GM12865 (cell line): ENCODE measurements around the gene MEN1.

Experiments
- DNase-seq: peaks from one replicate; pipeline ENCODE4 v3.0.0; 2010; ENCODE audit warnings: low read depth
- H3K4me3 ChIP-seq: 2 replicates; pipeline ENCODE4 v1.5.1; 2011; ENCODE audit warnings: mild to moderate bottlenecking, low read depth, low read length, control low read depth
- TF ChIP-seq, protein P1 (sequence below): IDR thresholded peaks from 2 replicates; pipeline ENCODE4 v1.5.1; 2011; ENCODE audit warnings: low read length, control low read depth, low read depth, inconsistent platforms; ENCODE audit not compliant: insufficient read depth; ENCODE audit errors: missing control alignments

Gene MEN1

DNA sequence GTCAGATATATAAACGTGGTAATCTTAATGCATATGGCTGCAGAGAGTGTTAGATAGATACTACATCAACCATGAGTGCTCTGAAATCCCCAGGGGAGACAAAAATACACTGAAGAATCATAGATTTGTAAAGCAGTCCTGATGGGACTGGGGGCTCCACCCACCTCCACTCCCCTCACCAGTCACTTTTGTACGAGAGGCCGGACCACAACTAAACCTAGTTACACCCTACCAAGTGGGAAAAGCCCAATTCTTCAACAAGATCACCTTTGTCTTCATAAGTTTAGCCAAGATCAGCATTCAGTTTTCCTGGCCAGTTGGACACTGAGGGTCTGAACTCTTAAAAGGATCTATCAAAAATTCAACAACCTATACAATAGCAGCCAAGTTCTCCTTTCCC lies 33.5 kb downstream of the MEN1 start:
- TF ChIP-seq, protein P1, sequence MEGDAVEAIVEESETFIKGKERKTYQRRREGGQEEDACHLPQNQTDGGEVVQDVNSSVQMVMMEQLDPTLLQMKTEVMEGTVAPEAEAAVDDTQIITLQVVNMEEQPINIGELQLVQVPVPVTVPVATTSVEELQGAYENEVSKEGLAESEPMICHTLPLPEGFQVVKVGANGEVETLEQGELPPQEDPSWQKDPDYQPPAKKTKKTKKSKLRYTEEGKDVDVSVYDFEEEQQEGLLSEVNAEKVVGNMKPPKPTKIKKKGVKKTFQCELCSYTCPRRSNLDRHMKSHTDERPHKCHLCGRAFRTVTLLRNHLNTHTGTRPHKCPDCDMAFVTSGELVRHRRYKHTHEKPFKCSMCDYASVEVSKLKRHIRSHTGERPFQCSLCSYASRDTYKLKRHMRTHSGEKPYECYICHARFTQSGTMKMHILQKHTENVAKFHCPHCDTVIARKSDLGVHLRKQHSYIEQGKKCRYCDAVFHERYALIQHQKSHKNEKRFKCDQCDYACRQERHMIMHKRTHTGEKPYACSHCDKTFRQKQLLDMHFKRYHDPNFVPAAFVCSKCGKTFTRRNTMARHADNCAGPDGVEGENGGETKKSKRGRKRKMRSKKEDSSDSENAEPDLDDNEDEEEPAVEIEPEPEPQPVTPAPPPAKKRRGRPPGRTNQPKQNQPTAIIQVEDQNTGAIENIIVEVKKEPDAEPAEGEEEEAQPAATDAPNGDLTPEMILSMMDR = no peak
- peak overlapping the region; percentile 95 for H3K4me3 ChIP-seq
- no peak for DNase-seq

DNA sequence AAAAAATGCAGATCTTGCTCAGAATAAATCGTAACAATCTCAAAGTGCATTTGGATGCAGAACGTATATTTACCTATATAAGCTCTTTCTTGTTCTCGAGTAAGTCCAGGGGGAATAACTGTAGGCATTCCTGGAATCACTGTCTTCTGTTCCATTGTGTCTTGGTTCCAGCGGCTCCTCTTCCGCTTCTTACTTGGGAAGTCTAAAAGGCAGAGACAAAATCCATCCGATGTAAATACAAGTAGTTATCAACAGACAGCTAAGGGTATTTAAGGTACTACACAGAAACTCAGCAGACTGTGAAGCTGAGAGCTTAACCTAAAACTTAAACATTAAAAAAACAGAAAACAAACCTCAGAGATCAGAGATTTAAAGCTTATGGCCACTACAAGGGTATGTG lies 33.9 kb downstream of the MEN1 start:
- H3K4me3 ChIP-seq = peak overlapping the region; percentile 95
- TF ChIP-seq, protein P1 = no peak
- no peak for DNase-seq

DNA sequence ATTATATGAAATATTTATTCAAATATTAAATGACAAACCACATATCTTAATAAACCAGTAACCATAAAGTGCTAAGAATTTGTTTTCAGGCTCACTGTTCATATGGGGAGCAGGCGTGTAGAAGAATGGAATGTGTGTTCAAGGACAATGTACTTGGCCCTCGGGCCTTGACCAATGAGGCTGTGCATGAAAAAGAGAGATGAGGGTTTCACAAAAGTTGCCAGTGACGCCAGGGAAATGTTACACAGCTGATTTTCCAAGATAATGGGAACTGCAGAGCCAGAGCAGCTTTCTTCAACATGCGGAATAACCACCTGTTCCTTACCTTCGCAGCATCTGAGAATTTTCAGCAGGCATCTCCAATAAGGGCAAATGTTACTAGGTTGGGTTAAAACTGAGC lies 36.2 kb downstream of the MEN1 start:
- no peak for DNase-seq
- H3K4me3 ChIP-seq = no peak overlapping the region
- TF ChIP-seq, protein P1 = no peak

DNA sequence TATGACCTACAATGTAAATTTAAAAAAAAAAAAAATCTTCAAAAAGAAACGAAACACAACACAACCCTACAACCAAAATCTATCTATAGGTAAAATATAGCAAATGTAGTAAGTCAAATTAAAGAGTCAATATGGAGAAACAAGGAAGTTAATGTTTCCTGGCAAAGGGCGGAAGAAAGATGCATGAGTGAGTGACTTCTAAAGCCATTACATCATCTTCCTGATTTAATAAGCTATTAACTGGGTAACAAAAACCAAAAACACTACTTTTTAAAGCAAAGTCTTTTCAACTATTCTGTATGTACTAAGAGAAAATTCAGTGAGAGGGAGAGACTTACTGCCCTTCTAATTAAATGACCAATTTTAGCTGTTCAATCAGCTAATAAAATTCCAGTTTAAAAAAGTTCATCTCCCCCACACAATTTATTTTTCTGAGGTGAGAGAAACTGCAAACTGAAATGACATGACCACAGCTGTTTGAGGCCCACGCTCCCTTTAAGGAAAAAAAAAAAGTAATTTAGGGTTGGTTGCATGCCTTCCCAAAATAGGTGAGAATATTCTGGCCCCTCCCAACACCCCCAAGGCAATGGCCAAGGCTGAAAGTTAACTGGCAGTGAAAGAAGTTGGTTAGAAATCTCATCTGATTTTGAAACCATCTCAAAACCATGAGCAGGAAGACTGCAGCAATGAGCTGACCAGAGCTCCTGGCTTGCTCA lies 37.9 kb downstream of the MEN1 start:
- TF ChIP-seq, protein P1 = no peak
- H3K4me3 ChIP-seq = peak overlapping the region; percentile 6; the same call in 1 of the 2 replicates
- DNase-seq = peak; percentile 63

DNA sequence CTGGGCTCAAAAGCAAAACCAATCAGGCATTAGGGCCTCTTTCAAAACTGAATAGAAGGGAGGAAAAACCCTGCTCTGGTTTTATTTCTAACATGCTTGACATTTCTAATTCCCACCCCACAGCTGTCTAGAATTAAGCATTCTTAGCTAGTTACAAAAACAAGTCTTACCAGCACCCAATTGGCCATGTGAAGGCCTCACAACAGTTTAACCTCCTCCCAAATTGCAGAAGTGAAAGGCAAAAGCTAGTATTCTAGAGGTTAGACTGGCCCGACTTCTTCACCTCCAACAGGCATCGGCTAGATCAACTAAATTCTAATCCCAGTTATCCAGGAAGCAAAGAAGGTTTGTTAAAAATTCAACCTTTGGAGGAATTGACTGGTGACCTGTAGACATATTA lies 38.5 kb downstream of the MEN1 start:
- DNase-seq = peak; percentile 61
- TF ChIP-seq, protein P1 = no peak
- no peak overlapping the region for H3K4me3 ChIP-seq

DNA sequence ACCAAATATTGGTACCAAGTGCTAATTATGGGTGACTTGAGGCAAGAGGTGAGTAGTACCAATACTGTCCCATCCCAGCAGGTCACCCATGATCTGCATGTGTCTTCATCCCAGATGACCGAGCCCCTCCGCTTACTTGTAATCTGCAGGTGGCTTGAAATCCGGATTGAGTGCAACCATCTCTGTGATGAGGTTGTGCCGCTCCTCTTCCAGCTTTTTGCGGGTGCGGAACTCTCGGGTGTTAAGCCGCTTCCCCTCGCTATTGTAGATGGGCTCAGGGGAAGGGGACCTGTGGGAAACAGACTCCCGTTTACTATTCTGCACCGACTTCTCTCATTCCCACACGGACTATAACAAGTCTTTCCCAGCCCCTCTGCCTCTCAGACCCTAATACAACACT lies 40.2 kb downstream of the MEN1 start:
- TF ChIP-seq, protein P1 = no peak

DNA sequence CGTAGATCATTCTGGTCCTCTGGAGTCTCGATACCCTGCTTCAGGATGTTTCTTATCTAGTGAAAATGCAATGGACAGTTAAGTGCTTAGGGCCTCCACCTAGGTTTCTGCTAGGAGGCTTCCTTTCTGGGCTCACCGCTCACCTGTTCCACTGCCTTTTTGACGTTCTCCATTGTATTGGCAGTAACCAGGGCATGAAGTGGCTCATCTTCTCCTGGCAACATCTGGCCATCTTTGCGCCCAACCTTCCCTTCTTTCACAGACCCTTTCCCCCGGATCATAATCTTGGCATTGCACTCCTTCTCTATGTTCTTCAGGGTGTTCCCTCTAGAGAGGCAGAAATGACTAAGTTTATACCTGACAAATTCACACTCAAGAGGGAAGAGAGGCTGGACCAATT lies 41.1 kb downstream of the MEN1 start:
- TF ChIP-seq, protein P1 = no peak
- no peak for DNase-seq
- H3K4me3 ChIP-seq = no peak overlapping the region

More for the DNA sequence above, 40.2 kb downstream of the MEN1 start:
- no peak overlapping the region for H3K4me3 ChIP-seq
- no peak for DNase-seq
